SK-N-SH (cell line): ENCODE measurements around the gene DHRS12. TPM values are rescaled to one million over a fixed set of nuclear protein-coding genes. Genes with fewer than 3 reads are reported as not detected.

Experiments
- CTCF ChIA-PET: fragments of 300-600, 350-600 bp; formaldehyde crosslinking; extraction: SDS; loops from one replicate; lab custom pipeline; 2021; lab: Yijun Ruan, JAX
- POLR2A ChIA-PET: fragments of 350-600 bp; sonication (Branson Sonifier 250); formaldehyde crosslinking; extraction: SDS; loops from one replicate; lab custom pipeline; 2020; ENCODE audit warnings: antibody characterized with exemption, inconsistent platforms; lab: Yijun Ruan, JAX
- DNase-seq: peaks from one replicate; pipeline ENCODE4 v3.0.0; 2012
- H2AFZ ChIP-seq: fragments of 200-600 bp; sonication (generic); 2 replicates; pipeline ENCODE4 v1.8.1; 2016; ENCODE audit warnings: antibody characterized with exemption, mild to moderate bottlenecking, low read depth
- H3F3A ChIP-seq: fragments of 200-600 bp; sonication (generic); replicated peaks from 2 replicates; pipeline ENCODE3; 2016; ENCODE audit warnings: antibody characterized with exemption, mild to moderate bottlenecking; ENCODE audit not compliant: insufficient read depth
- H3K27ac ChIP-seq, 2 experiments: fragments of 200-500 bp in 1 of 2; fragments of 200-600 bp in 1 of 2; sonication (Bioruptor generic) in 1 of 2; sonication (generic), shearing (Covaris generic) in 1 of 2; 2 replicates each; pipeline versions ENCODE4 v1.5.1 to v1.6.1; 2014 to 2016; ENCODE audit warnings: low read depth in 2 of 2, inconsistent platforms in 1 of 2, low read length in 1 of 2, mild to moderate bottlenecking in 1 of 2, mixed read lengths in 1 of 2
- H3K27me3 ChIP-seq: fragments of 200-600 bp; sonication (generic), shearing (Covaris generic); 2 replicates; pipeline ENCODE4 v1.6.1; 2016; ENCODE audit warnings: mixed run types; ENCODE audit not compliant: insufficient read depth
- H3K36me3 ChIP-seq, 2 experiments: fragments of 200-500 bp in 1 of 2; fragments of 200-600 bp in 1 of 2; sonication (Bioruptor generic) in 1 of 2; sonication (generic) in 1 of 2; replicated peaks in 1 of 2; 2 replicates each; pipeline versions ENCODE3 to v1.5.1; 2014 to 2016; ENCODE audit warnings: low read length in 1 of 2, mild to moderate bottlenecking in 1 of 2; ENCODE audit not compliant: insufficient read depth in 2 of 2, control insufficient read depth in 1 of 2
- H3K4me1 ChIP-seq, 2 experiments: fragments of 200-500 bp in 1 of 2; fragments of 200-600 bp in 1 of 2; sonication (Bioruptor generic) in 1 of 2; sonication (generic), shearing (Covaris generic) in 1 of 2; 2 replicates each; pipeline versions ENCODE4 v1.5.1 to v1.6.1; 2014 to 2016; ENCODE audit warnings: low read depth in 1 of 2, low read length in 1 of 2, mixed run types in 1 of 2; ENCODE audit not compliant: insufficient read depth in 2 of 2, control insufficient read depth in 1 of 2
- H3K4me2 ChIP-seq: fragments of 200-600 bp; sonication (generic), shearing (Covaris generic); 2 replicates; pipeline ENCODE4 v1.6.1; 2017; ENCODE audit warnings: mixed run types
- H3K4me3 ChIP-seq, 2 experiments: fragments of 200-500 bp in 1 of 2; fragments of 200-600 bp in 1 of 2; sonication (Bioruptor generic) in 1 of 2; sonication (generic), shearing (Covaris generic) in 1 of 2; 2 replicates each; pipeline versions ENCODE4 v1.5.1 to v1.8.1; 2014 to 2016; ENCODE audit warnings: low read depth in 2 of 2, inconsistent platforms in 1 of 2, low read length in 1 of 2, mild to moderate bottlenecking in 1 of 2, mixed read lengths in 1 of 2, moderate library complexity in 1 of 2
- H3K79me2 ChIP-seq: fragments of 200-600 bp; sonication (generic); 2 replicates; pipeline ENCODE4 v1.8.1; 2017; ENCODE audit warnings: mild to moderate bottlenecking; ENCODE audit not compliant: insufficient read depth
- H3K9ac ChIP-seq: fragments of 200-600 bp; sonication (generic); 2 replicates; pipeline ENCODE4 v1.6.1; 2017; ENCODE audit warnings: mixed run types
- H3K9me2 ChIP-seq: fragments of 200-600 bp; sonication (generic); 2 replicates; pipeline ENCODE4 v1.6.1; 2017; ENCODE audit warnings: mixed run types
- H3K9me3 ChIP-seq: fragments of 200-600 bp; sonication (generic); 2 replicates; pipeline ENCODE4 v1.6.1; 2017; ENCODE audit warnings: mixed run types, mild to moderate bottlenecking, moderate library complexity
- H4K20me1 ChIP-seq: fragments of 200-600 bp; sonication (generic); 2 replicates; pipeline ENCODE4 v1.6.1; 2017; ENCODE audit warnings: mild to moderate bottlenecking, mixed run types; ENCODE audit not compliant: insufficient read depth
- CHD2 ChIP-seq: fragments of 150-350 bp; IDR thresholded peaks from 2 replicates; pipeline ENCODE4 v1.6.1; 2018; ENCODE audit warnings: low read length; ENCODE audit not compliant: partially characterized antibody
- CTCF ChIP-seq: fragments of 200-600 bp; sonication (generic); IDR thresholded peaks from 2 replicates; pipeline ENCODE4 v1.6.1; 2017; ENCODE audit warnings: antibody characterized with exemption, mild to moderate bottlenecking, moderate library complexity
- ELF1 ChIP-seq: IDR thresholded peaks from 2 replicates; pipeline ENCODE4 v1.4.0; 2012
- EP300 ChIP-seq, 2 experiments: IDR thresholded peaks; 2 replicates each; pipeline versions ENCODE4 v1.4.0 to v1.6.1; 2012; ENCODE audit warnings: borderline replicate concordance in 1 of 2, low read depth in 1 of 2, low read length in 1 of 2
- EZH2phosphoT487 ChIP-seq: fragments of 200-600 bp; sonication (generic); IDR thresholded peaks from 2 replicates; pipeline ENCODE4 v1.6.1; 2017; ENCODE audit warnings: low read depth, mixed run types, mild to moderate bottlenecking, antibody characterized with exemption, moderate library complexity, borderline replicate concordance
- FOXJ3 ChIP-seq: sonication (generic); formaldehyde crosslinking; IDR thresholded peaks from 2 replicates; pipeline ENCODE4 v1.5.1; 2020; ENCODE audit warnings: mild to moderate bottlenecking, missing genetic modification reagents
- FOXM1 ChIP-seq: IDR thresholded peaks from 2 replicates; pipeline ENCODE4 v1.4.0; 2012; ENCODE audit warnings: low read depth, mild to moderate bottlenecking
- IRF3 ChIP-seq: fragments of 150-350 bp; IDR thresholded peaks from 2 replicates; pipeline ENCODE4 v1.6.1; 2016; ENCODE audit warnings: mild to moderate bottlenecking, low read depth, low read length
- MEF2A ChIP-seq: IDR thresholded peaks from 2 replicates; pipeline ENCODE4 v1.4.0; 2012; ENCODE audit warnings: low read depth, borderline replicate concordance
- MXI1 ChIP-seq: IDR thresholded peaks from 2 replicates; pipeline ENCODE4 v1.6.1; 2012; ENCODE audit warnings: mild to moderate bottlenecking, low read depth, low read length, improper control_type of control experiment
- NRF1 ChIP-seq: IDR thresholded peaks from 2 replicates; pipeline ENCODE4 v1.6.1; 2012; ENCODE audit warnings: low read depth, mild to moderate bottlenecking, low read length
- PBX3 ChIP-seq: IDR thresholded peaks from 2 replicates; pipeline ENCODE4; 2012
- RAD21 ChIP-seq: IDR thresholded peaks from 2 replicates; pipeline ENCODE4 v1.6.1; 2012; ENCODE audit warnings: mild to moderate bottlenecking, low read length
- REST ChIP-seq: IDR thresholded peaks from 2 replicates; pipeline ENCODE4 v1.6.1; 2012; ENCODE audit warnings: mild to moderate bottlenecking, low read depth, low read length, moderate library complexity
- RXRA ChIP-seq: IDR thresholded peaks from 2 replicates; pipeline ENCODE4 v1.4.0; 2012; ENCODE audit warnings: low read depth, mild to moderate bottlenecking, borderline replicate concordance
- TEAD4 ChIP-seq: IDR thresholded peaks from 2 replicates; pipeline ENCODE4 v1.4.0; 2012; ENCODE audit warnings: mild to moderate bottlenecking, borderline replicate concordance; ENCODE audit not compliant: insufficient read depth
- USF2 ChIP-seq: fragments of 150-350 bp; IDR thresholded peaks from 2 replicates; pipeline ENCODE4 v1.6.1; 2017; ENCODE audit warnings: antibody characterized with exemption, low read length, low read depth, borderline replicate concordance
- YY1 ChIP-seq: IDR thresholded peaks from 2 replicates; pipeline ENCODE4 v1.4.0; 2012; ENCODE audit warnings: low read depth, mild to moderate bottlenecking
- WGBS: methylation state at CpG from one replicate; pipeline ENCODE4 v1.1.6; 2017; ENCODE audit warnings: low lambda C conversion rate; 5-methylcytosine and 5-hydroxymethylcytosine counted together
- polyA plus RNA-seq, 3 experiments: library from polyadenylated mRNA; depleted of rRNA; stranded (reverse); fragments of >200 nt; gene quantifications; 2 replicates each; pipeline ENCODE4 v1.2.3, GENCODE V29; 2012
- TF ChIP-seq, protein P1 (sequence below): IDR thresholded peaks from 2 replicates; pipeline ENCODE4 v1.4.0; 2012; ENCODE audit warnings: low read depth

Gene DHRS12
- polyA plus RNA-seq, 1 of the 3 experiments (the other 2 are of a cell fraction) = 9.6 TPM

GRCh38 chr13:51772781-51773180 is 31.2 kb downstream of the DHRS12 start:
- H3K79me2 ChIP-seq = no peaks in the 10 kb centered on the region
- no peaks in the 10 kb centered on the region for H3K27me3 ChIP-seq
- ChIA-PET POLR2A (interaction anchor here (0.8 kb wide), 1 partner anchor 14 kb away, joined by 4 read pairs; no protein-coding TSS in a partner anchor), CTCF (interaction anchor here (4.0 kb wide), 1 partner anchor 25 kb away, joined by 22 read pairs; no protein-coding TSS in a partner anchor)
- WGBS = 95% methylated on average over 6 of the region's 6 CpGs
- H3K9me3 ChIP-seq = no peaks in the 10 kb centered on the region
- no peak overlapping the region for H3K4me3 ChIP-seq
- H2AFZ ChIP-seq = no peak overlapping the region
- H3K9ac ChIP-seq = no peak overlapping the region
- no peaks in the 10 kb centered on the region for H3K9me2 ChIP-seq
- peaks cover 0 to 7% of the 10 kb centered on the region in 2 experiments; a peak in 1 of 4 replicates for H3K4me1 ChIP-seq
- no peaks in the 10 kb centered on the region for H4K20me1 ChIP-seq
- H3F3A ChIP-seq = no peaks in the 10 kb centered on the region
- DNase-seq = no peak
- H3K4me2 ChIP-seq = no peak overlapping the region
- no peaks in the 10 kb centered on the region for H3K36me3 ChIP-seq
- no peak overlapping the region for H3K27ac ChIP-seq
- TF ChIP-seq FOXJ3 (CRISPR knock-in tag) = no peak
- TF ChIP-seq RXRA = no peak
- no peak for TF ChIP-seq EZH2phosphoT487
- TF ChIP-seq CTCF = no peak

DNA sequence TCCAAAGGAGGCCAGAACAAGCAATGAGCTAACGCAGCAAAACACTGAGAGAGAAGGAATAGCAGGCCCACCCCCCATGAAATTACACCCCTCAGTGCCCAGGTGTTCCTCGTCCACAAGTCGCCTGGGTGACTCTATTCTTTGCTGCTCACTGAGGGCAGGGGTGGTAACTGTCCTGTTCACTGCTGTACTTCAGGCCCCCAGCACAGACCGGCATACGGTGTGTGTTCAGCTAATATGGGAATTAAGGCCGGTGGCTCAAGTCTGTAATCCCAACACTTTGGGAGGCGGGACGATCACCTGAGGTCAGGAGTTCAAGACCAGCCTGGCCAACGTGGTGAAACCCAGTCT is 31.9 kb downstream of the DHRS12 start:
- no peak for DNase-seq
- no peaks in the 10 kb centered on the region for H3K9me2 ChIP-seq
- H3K79me2 ChIP-seq = no peaks in the 10 kb centered on the region
- no peaks in the 10 kb centered on the region for H4K20me1 ChIP-seq
- no peaks in the 10 kb centered on the region for H3K9me3 ChIP-seq
- no peaks in the 10 kb centered on the region for H3K27me3 ChIP-seq
- no peak overlapping the region for H3K27ac ChIP-seq
- H3F3A ChIP-seq = no peaks in the 10 kb centered on the region
- peaks cover 0 to under 1% of the 10 kb centered on the region in 2 experiments for H3K36me3 ChIP-seq
- peaks cover 0 to 7% of the 10 kb centered on the region in 2 experiments; a peak in 1 of 4 replicates for H3K4me1 ChIP-seq
- H2AFZ ChIP-seq = no peak overlapping the region
- no peak overlapping the region for H3K4me3 ChIP-seq
- ChIA-PET CTCF (interaction anchor here (1.2 to 4.0 kb wide), 3 partner anchors 9 to 26 kb away, joined by 3 to 22 read pairs (median 4); no protein-coding TSS in a partner anchor), POLR2A (interaction anchor here (0.8 to 1.1 kb wide), 2 partner anchors 7 to 14 kb away, joined by 3 to 4 read pairs; no protein-coding TSS in a partner anchor)
- H3K4me2 ChIP-seq = no peak overlapping the region
- WGBS = 96% methylated on average over 9 of the region's 9 CpGs
- no peak overlapping the region for H3K9ac ChIP-seq
- TF ChIP-seq ELF1 (no peak), MXI1 (no peak), MEF2A (no peak), EZH2phosphoT487 (no peak), EP300 (IDR thresholded peaks at IDR 0.05; ENCODE audit: borderline replicate concordance in 1 of 2, low read depth in 1 of 2, low read length in 1 of 2) (no peak), RAD21 (no peak), IRF3 (no peak), REST (no peak), NRF1 (no peak), PBX3 (no peak), YY1 (no peak), FOXM1 (no peak), USF2 (no peak), CHD2 (no peak), TEAD4 (no peak)
- TF ChIP-seq, protein P1, sequence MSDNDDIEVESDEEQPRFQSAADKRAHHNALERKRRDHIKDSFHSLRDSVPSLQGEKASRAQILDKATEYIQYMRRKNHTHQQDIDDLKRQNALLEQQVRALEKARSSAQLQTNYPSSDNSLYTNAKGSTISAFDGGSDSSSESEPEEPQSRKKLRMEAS = no peak
